Inferior parietal cortex (tissue), 1 donor: ENCODE results near the gene ABCG2.

Experiments
- DNase-seq: peaks from one replicate; pipeline ENCODE4 v3.0.0-alpha.2; 2016; ENCODE audit errors: extremely low spot score

The ABCG2 gene

DNA sequence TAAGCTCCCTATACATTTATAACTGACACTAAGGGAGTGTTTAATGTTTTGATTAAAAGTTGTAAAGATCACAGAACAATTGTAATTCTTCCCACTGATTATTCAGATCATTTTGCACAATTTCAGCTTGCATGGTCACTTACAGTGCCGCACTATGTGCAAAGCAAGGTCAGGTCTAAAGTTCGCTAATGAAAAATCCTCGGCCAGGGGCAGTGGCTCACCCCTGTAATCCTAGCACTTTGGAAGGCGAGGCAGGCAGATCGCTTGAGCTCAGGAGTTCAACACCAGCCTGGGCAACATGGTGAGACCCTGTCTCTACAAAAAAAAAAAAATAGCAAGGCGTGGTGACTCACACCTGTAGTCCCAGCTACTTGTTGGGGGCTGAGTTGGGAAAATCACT, 94.0 kb downstream of the ABCG2 start:
- DNase-seq: no peak

DNA sequence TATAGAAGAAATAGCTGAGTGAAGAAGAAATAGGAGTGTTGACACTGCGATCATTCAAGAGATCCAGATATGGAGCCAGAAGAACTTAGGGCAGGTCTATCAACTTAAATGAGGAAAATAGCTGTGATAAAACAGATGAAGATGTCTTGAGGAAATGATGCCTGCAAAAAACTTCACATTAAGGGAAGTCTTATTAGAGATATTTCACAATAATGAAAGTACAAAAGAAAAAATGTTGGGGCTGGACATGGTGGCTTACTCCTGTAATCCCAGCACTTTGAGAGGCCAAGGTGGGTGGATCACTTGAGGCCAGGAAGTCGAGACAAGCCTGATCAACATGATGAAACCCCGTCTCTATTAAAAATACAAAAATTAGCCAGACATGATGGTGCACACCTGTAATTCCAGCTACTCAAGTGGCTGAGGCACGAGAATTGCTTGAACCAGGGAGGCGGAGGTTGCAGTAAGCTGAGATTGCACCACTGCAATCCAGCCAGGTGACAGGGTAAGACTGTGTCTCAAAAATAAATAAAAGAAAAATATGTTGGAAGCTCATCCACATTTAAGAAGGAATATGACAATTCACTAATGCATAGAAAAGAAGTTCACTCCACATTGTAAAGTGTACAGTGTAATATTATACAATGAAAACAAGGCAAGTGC, 94.7 kb downstream of the ABCG2 start:
- no peak for DNase-seq

DNA sequence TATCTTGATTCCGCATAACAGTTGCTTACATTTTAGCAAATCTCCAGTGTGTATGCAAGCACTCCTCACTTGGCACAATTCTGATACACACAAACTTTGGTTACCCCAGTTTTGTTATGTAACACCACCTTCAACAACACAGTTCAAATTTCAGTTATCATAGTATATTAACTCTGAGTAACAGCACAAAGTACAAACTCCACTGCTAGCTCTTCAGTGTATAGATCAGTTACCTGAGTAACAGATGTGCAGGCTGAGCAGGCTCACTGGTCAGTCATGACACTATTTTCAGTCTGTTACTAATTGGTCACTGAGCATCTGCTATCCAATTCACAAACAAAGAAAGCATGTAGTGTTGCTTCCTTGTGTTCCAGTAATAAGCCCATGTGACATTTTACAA, 95.6 kb downstream of the ABCG2 start:
- no peak for DNase-seq

DNA sequence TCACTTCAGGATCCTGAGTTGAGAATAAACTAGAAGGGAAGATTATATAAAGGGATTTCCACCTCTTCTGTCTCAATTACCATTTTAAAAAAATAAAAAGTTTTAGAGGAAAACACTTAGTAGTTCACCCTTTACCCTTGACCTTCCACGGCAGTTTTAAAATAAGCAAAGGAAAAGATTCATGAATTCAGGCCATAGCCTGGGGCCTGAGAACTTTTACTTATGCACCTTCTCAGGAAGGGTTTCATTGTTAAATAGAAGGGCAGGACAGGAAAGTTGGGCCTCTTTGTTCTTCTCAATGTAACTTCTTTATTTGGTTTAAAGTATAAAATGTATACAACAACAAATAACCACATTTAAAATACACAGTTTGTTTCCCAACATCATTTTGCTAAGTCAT, 96.1 kb downstream of the ABCG2 start:
- no peak for DNase-seq

DNA sequence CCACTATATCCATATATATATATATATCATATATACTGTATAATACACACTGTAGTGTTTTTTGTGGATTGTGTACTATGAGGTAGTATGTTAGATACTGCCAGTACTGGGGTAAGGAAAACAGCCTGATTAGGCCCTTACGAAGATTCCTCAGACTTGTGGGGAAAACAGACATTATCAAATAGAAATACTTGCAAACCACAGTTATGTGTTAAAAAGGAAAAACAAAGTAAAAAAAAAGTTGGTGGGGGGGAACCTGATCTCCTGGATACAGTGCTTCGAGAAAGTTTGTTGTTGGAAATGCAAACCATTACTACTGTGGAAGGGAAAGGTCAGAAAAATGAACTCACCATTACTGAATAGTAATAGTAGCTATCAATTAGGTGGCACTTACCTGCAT, 98.0 kb downstream of the ABCG2 start:
- DNase-seq: no peak

DNA sequence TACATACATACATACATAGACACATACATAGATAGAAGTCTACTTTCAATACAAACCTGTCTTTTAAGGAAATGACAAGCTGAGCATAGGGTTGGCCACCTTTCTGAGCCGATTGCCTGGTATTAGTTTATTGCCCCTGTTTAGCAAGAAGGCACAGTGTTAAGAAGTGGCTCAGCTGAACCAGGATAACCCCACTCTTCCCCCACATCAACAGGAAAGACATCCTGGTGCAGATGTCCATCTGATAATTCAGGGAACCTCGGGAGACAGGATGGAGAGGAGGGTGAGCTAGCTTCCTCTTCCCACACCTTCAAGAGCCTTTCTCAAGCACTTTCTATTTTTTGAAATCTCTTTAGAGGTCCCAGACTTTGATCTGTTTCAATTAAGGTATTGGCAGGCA, 98.7 kb downstream of the ABCG2 start:
- DNase-seq: no peak

DNA sequence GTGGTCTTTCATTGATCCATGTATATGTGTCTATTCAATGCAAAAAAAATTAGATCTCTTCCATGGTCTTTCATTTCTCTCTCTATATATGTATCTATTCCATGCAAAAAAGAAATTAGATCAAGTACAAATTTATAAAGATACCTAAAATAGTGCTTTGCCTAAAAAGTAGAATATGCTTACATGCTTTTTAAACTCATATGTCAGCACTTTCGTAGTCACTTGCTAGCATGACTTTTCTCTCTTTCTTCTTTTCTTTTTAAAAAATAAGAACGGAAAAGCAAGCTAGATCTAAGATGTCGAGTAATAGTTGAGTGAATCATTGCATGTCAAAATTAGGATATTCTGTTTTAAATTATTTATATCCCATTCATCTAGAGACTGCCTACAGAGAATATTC, 100.1 kb downstream of the ABCG2 start:
- no peak for DNase-seq

DNA sequence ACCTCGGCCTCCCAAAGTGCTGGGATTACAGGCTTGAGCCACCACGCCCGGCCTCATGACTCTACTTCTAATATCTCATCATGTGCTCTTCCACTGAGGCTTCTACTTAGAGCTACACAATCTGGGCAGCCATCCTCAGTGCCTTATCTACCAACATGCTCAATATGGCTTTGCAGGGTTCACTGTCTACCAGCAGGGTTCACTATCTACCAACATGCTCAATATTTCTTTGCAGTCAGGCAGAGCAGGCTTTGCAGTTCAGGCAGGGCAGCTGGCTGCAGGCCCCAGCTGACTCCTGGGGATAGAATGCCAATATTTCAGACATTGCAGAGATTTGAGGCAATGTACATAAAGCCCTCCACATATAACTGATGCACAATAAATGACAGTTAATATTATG, 103.5 kb downstream of the ABCG2 start:
- peak; percentile 7 for DNase-seq

DNA sequence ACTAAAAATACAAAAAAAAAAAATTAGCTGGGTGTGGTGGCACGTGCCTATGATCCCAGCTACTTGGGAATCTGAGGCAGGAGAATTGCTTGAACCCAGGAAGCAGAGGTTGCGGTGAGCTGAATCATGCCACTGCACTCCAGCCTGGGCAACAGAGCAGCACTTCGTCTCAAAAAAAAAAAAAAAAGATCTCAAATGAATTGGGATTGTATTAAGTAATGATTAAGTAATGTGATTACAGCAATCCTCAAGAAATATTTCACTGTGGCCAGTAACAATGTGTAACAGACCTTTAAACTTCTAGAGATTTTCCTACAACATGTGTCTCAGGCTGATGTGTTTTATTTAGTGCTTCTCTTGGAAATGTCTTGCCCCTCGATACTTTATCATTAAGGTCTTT, 104.2 kb downstream of the ABCG2 start:
- no peak for DNase-seq

DNA sequence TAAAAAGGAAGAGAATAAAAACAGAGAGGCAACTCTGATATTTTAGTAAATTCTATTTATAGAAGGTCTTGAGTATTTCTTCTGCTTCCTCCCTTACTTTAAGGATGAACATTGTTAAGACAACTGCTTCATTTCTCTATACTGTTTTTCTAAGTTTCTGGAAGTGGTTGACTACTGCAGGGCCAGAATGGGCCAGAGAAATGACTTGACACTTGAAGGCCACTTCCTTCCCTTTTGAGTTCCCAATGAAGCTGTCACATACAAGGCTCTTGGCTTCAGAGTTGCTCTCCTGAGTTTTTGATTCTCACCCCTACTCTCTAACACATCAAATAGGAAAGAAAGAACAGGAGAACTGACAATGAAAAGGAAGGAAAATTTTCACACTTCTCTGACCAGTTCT, 113.4 kb downstream of the ABCG2 start:
- DNase-seq: no peak

DNA sequence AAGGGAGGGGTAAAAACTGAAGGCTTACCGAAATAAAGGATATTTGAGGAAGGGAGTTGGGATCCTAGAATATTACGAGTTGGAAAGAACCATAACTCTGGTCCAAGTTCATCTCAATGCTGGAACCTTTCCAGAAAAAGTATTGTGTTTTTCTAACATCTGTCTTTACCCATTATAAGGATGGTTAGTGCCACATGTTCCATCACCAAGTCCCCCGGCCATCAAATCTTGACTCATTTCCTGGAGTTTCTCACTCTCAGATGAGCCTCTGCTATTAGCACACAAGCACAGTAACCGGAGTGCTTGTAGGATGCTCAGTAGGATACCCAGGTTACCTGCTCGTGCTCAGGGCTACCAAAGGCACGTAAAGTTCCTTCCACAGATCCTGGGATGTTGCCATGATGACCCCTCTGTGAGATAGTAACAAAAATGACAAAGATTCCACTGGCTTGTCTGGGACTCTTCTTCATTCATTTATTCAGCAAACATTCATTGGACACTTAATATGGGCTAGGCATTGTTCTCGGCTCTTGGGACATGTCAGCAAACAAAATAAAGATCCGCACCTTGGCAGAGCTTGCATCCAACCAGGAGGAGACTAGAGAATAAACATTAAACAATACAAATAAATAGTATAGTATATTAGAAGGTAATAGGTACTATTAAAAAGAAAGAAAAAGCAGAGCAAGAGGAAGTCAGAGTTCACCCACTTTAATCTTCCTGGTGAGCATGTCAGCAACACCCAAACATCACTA, 114.7 kb downstream of the ABCG2 start:
- DNase-seq: no peak

DNA sequence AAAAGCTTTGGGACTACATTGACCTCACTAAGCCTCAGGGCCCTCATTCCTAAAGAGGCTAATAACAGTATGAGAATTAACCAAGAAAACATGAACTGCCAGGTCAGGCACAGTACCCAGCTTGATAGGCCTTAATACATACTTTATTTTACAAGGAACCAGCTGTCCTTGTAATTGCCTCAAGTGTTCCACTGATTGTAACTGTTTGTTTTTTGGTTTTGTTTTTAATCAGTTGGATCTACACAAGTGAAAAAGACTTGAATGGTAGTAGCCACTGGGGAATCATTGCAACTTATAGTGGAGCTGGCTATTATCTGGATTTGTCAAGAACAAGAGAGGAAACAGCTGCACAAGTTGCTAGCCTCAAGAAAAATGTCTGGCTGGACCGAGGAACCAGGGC, 115.4 kb downstream of the ABCG2 start:
- no peak for DNase-seq

DNA sequence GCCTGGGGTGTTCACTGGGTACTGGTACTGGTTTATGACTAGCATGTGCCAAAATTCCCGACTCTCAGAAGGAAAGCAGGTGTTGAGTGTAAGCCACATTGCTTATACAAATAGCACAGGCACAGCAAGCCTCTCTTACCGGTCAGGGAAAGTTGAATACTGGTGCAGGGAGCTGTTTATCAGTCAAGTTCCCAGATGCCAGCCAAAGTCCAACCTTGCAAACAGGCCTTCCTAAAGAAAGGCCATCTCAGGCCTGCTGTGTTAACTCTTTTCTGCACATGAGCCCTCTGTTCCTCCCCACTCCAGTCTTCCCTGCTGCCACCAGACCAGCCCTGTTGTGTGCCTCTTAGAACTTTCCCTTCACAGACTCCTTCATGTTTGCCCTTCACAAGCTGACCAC, 116.8 kb downstream of the ABCG2 start:
- no peak for DNase-seq

DNA sequence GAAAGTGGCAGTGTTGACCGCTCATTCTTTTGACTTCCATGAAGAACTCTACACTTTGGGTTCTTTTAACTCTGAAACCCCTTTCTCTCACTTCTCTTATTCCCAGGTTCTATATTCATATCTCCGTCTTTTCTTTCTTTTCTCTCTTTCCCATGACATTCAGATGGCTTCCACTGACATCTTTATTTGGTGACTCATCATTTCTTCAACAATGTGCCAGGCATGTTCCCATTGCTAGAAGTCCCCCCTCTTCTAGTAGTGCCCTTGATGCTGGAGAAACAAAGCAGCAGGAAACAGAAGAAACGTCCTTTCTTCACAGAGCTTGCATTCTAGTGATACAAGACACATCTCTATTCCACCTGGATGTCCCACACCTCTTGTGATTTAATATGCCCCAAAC, 117.7 kb downstream of the ABCG2 start:
- DNase-seq: no peak
